GM18519 (cell line): ENCODE measurements around the gene RSF1.
"Not testable (repeated sequence)": the region's sequence is repeated elsewhere in the genome, so short reads cannot be mapped to it uniquely, and the experiment has no call there.

Source experiments
- ATAC-seq: cut with Tn5 transposase; IDR thresholded peaks from one replicate; pipeline ENCODE4 v1.9.1; 2021; ENCODE audit warnings: mild to moderate bottlenecking, moderate library complexity; ENCODE audit not compliant: unreplicated experiment, low FRiP score

RSF1 gene

DNA sequence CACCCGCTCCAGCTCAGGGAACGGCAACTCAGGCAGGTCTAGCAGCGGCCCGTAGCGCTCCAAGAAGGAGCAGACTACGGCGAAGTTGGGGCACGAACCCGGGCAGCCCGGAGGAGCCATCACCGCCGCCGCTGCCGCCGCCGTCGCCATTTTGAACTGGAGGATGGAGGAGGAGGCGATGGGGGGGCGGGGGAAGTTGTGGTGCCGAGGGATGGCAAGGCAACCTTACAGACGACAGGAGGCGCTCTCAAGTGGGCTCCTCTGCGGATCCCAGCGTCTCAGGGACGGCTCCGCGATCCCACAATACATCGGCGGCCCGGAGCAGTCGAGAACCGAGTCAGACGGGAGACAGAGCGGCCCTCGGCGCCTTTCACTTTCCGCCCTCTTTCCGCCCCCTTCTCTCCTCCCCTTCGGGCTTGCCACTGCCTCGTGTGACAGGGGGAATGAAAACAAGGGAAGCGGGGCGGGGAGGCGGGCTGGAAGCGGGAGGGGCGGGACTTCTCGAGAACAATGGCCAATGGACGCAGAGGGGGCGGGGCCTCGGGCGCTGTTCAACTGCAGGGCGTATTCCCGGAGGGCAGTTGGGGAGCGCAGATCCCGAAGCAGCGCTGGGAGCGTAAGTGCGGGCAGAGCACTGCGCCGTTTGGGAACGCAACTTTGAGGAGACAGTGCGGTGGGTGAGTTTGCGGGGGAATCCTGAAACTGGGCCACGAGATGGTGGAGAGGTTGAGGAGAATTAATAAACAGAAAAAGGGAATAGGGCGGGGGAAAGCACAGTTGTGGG, at the start of gene RSF1, which contains the start of gene AAMDC:
TSS of gene RSF1 (minus strand) at position 158 of the 784 bp plus-strand sequence. CDS start at position 150, 8 bp downstream.
TSS of gene AAMDC (plus strand) at position 580 of the 784 bp plus-strand sequence. CDS start 21,353 bp downstream, outside the sequence.
- ATAC-seq: peak; percentile 71

GRCh38 chr11:77868744-77869143, 48.2 kb upstream of the RSF1 start:
- no peak for ATAC-seq

DNA sequence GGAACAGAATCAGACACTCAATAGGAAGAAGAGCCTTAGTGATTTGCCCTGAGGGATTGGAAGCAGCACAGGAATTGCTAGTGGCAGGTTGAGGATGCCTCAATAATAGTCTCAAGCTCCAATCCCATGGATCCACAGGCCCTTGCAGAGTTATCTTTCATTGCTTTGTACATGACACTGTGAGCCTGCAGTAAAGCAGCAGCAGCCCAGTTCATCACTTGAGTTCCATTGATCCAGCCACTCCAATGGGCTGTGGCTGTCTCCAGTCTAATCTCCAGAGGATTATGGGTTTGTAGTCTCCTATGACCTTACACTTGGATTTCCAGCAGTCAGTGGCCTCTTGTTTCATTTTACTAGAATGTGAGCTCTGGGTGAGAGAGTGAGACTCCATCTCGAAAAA, 45.8 kb upstream of the RSF1 start:
- ATAC-seq: no peak

GRCh38 chr11:77865805-77866204, 45.3 kb upstream of the RSF1 start:
- ATAC-seq: no peak

GRCh38 chr11:77861444-77861843, 40.9 kb upstream of the RSF1 start:
- not testable (repeated sequence) for ATAC-seq

GRCh38 chr11:77857906-77858457, 37.5 kb upstream of the RSF1 start:
- not testable (repeated sequence) for ATAC-seq

DNA sequence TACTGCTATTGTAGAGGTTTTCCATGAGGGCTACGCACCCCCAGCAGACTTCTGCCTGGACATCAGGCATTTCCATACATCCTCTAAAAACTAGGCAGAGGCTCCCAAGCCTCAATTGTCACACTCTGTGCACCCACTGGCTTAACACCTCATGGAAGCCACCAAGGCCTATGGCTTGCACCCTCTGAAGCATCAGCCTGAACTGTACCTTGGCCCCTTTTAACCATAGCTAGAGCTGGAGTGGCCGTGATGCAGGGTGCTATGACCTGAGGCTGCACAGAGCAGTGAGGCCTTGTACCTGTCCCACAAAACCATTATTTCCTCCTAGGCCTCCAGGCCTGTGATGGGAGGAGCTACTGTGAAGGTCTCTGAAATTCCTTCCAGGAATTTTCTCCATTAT, 34.3 kb upstream of the RSF1 start:
- ATAC-seq: no peak

DNA sequence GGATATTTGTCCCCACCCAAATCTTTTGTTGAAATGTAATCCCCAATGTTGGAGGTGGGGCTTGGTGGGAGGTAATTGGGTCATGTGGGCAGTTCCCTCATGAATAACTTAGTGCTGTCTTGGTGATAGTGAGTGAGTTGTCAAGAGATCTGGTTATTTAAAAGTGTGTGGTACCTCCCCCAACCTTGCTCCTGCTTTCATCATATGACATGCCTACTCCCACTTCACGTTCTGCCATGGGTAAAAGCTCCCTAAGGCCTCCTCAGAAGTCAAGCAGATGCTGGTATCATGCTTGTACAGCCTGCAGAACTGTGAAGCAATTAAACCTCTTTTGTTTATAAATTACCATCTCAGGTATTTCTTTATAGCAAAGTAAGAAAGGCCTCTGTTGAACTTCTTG, 31.0 kb upstream of the RSF1 start:
- ATAC-seq: no peak

GRCh38 chr11:77843700-77844099, 23.2 kb upstream of the RSF1 start:
- not testable (repeated sequence) for ATAC-seq

GRCh38 chr11:77842441-77843121, 22.1 kb upstream of the RSF1 start:
- ATAC-seq: no peak

- no peak for ATAC-seq
Observed at GRCh38 chr11:77833302-77833701, 12.8 kb upstream of the RSF1 start.

DNA sequence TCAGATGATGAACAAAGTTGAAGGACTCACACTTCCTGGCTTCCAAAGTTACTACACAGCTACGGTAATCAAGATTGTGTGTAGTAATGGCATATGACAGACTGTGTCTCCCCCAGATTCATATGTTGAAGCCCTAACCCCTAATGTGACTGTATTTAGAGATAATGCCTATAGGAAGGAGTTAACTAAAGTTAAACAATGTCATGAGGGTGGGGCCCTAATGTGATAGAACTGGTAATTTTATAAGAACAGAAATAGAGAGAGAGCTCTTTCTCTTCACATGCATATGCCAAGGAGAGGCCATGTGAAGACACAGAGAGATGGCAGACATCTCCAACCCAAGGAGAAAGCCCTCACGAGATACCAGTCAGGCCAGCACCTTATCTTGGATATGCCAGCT, 8.4 kb upstream of the RSF1 start:
- no peak for ATAC-seq

DNA sequence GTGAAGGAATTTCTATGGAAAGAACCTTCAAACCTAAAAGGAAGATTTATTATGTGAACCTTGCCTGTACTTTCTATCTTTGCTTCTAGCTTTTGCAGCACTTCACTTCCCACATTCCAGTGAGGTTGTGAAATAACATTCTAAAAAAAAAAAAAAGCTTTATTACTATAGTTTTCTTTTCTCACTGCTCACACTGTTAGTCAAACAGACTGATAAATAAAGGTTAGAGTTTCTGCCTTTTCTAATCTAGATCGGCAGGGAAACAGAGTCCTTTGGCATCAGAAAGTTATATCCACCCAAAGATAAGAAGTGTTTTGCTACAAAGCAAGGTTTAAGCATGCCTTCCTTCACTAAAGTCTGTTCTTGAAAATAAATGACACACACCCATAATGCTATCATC, 3.3 kb upstream of the RSF1 start:
- ATAC-seq: no peak

GRCh38 chr11:77822126-77822525, 1.6 kb upstream of the RSF1 start:
- ATAC-seq: not testable (repeated sequence)

GRCh38 chr11:77821349-77821851, 878 bp upstream of the RSF1 start:
- ATAC-seq: no peak

GRCh38 chr11:77819921-77820564, 479 bp downstream of the RSF1 start:
- peak; percentile 11 for ATAC-seq

- ATAC-seq: peak; percentile 50
Observed at GRCh38 chr11:77819411-77819920, 1.1 kb downstream of the RSF1 start.

DNA sequence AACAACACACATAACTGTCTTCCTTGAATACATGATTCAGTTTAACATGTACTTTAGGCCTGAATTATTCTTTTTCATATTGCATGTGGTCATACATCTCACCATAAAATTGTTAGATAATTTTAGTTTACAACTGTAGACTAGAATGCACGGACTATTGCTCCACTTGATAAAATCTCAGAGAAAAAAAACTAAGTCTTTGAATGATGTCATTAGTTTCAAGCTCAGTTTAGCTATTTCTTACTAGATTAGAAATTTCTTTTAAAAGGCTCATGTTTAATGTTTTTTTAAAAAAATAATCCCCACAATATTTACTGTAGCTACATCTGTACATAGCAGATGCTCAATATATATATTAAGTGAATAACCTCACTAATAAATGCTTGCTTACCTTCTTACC, 5.1 kb downstream of the RSF1 start:
- ATAC-seq: no peak

- no peak for ATAC-seq
Observed at GRCh38 chr11:77814848-77815247, 5.7 kb downstream of the RSF1 start.

- ATAC-seq: no peak
Observed at GRCh38 chr11:77813256-77813655, 7.3 kb downstream of the RSF1 start.

DNA sequence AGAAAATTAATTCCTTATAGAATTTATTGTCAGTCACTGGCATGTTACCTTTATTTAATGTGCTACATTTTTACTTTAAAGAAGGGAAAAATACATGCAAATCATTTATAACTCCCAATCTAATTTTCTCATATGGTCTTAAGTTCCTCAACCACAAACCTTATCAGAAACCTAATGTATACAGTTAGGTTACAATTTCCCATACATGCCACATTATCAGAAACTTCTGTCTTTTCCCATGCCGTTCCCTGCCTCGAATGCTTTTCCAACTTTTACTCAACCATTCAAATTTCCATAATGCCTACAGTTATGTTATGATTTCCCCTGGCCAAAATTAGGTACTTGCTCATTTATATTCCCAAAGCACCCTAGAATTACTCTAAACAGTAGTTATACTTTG, 13.5 kb downstream of the RSF1 start:
- no peak for ATAC-seq
